GM19328 (cell line): ENCODE results near the gene KLF3.

ENCODE experiments used
- ATAC-seq: cut with Tn5 transposase; IDR thresholded peaks from one replicate; pipeline ENCODE4 v1.9.1; 2021; ENCODE audit warnings: mild to moderate bottlenecking, moderate library complexity; ENCODE audit not compliant: unreplicated experiment

The KLF3 gene

GRCh38 chr4:38694330-38694729, 30.3 kb downstream of the KLF3 start:
- no peak for ATAC-seq

DNA sequence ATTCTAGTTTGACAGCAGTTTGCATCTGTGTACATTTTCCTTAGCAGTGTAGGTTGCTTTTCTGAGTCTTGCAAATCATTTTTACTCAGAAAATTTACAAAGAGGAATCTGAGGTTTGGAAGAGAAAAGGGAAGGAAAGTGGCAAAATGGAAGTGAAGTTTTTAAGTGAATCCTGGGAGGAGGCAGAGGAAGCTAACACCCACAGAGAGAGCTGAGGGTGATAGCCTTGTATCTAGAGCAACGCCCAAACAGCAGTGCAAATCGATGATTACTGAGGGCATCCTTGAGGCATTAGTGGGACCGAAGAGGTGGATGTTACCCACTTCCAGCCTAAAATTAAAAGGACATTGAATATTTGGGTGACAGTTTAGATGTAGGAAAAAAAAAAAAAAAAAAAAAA, 31.8 kb downstream of the KLF3 start:
- ATAC-seq = no peak

DNA sequence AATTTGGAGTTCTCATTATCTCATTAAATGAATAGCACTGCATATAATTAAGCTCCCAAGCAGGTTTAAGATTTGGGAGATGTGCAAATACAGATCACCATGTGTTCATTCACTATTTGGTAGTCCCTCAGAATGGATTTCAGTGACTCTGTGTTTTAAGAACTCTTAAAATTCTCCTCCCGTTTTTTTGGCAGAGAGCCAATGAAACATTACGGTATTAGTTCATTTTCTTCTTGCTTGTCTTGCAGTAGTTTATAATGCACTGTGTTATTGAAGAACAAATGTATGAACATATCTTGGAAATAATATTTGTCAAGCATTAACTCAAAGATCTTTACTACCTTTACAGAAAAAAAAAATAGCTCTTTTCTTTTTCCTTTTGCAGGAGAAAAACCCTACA, 32.7 kb downstream of the KLF3 start:
- no peak for ATAC-seq

GRCh38 chr4:38698176-38698575, 34.2 kb downstream of the KLF3 start:
- ATAC-seq = no peak

DNA sequence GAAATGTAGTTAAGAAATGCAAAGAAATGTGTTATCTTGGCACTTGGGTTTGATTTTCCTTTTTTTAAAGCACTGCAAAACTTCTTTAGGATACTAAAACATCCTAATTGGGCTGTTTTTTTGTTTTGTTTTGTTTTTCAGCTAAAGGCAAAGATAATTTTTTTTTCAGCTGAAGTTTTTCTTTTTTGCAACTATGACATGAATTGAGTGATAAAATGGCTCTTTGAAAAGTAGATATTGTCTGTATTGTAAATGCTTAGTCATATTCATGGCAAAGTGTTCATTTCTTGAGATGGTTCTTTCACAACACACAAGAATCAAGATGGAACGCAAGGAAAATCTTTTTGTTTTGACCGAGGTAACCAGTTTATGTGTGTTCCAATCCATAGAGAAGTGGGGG, 35.1 kb downstream of the KLF3 start:
- ATAC-seq = no peak

GRCh38 chr4:38703635-38704034, 39.6 kb downstream of the KLF3 start:
- no peak for ATAC-seq

- ATAC-seq = no peak
These were observed 40.7 kb downstream of the KLF3 start for GRCh38 chr4:38704622-38705154.

DNA sequence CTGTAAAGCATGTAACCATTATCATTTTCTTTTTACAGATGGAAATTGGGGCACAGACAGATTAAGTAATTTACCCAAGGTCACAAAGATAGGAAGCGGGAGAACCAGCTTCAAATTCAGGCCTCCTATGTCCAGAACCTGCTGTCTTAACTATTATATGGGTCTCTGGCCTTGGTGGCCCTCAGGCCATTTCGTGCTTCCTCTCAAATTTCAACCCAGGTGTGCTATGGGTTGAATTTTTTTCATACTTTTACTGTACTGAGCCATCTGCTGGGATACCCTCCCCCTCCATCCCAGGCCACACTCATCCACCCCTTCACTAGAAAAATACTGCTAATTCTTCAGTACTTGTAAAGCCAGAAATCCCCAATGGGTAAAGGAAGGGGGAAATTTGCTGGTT, 42.3 kb downstream of the KLF3 start:
- no peak for ATAC-seq

GRCh38 chr4:38710053-38710452, 46.1 kb downstream of the KLF3 start:
- peak; percentile 47 for ATAC-seq

GRCh38 chr4:38711066-38711465, 47.1 kb downstream of the KLF3 start:
- ATAC-seq = no peak

DNA sequence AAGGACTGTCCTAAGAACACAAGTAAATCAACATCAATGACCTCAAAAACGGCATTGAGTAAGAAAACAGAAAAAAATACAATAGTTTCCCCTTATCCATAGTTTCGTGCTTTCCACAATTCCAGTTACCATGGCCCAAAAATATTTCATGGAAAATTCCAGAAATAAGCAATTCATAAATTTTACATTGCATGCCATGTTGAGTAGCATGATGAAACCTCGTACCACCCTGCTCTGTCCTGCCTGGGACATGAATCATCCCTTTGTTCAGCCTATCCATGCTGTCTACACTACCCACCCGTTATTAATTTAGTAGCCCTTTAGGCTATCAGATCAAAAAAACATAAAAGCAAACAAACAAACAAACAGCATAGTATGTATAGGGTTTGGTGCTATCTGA, 51.1 kb downstream of the KLF3 start:
- no peak for ATAC-seq

- ATAC-seq = no peak
These were observed 52.3 kb downstream of the KLF3 start for GRCh38 chr4:38716256-38716655.

DNA sequence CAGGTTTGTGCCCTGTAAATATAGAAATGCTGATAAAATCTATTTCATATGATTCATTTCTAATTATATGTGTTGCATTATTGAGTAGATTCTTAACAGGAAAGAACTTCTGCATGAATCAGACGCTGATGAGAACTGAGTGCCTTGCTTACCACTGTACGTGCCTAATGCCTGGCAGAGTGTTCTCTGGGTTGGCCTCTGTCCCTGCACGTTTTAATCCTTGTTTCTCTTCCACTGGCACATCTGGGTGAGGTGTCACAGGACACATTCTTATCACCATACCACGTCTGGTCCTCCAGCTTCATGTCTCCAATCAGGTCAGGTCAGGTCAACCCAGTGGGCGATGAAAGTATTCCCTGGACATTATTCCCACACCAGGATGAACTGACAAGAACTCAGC, 53.6 kb downstream of the KLF3 start:
- ATAC-seq = no peak

DNA sequence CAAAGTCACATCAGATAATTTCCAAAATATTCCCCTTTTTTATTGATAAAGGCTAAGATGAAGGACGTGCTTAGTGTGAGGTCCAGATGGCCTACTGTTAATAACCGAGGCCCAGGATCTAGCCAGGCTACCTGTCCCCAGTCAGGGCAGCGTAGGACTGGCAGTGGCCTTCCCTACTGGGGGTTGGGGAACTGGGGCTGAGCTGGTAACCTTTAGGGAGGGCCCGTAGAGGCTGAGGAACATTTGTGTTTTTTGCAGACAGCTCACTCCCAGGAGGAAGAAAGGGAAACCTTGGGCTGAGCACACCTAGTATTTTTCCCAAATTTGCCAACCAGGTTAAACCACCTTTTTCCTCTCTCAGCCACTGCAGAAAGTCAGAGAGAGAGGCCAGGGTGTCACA, 59.1 kb downstream of the KLF3 start:
- ATAC-seq = no peak

- no peak for ATAC-seq
These were observed 59.9 kb downstream of the KLF3 start for GRCh38 chr4:38723726-38724474.

DNA sequence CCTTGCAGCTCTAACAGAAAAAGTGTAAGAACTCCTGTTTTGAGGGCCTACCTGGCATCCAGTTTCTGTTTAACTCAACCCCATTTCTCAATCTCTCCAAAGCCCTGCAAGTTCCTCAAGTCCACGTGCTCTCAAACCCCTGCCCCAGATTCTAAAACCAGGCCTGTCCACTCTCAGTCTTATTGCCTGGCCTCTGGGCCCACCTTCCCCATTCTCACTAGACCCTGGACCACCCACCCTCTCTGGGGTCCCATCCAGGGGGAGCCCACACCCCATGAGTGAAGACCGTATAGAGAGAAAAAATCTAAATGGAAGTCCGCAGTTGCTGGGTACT, 60.4 kb downstream of the KLF3 start:
- no peak for ATAC-seq

- ATAC-seq = no peak
These were observed 64.7 kb downstream of the KLF3 start for GRCh38 chr4:38728631-38729141.

GRCh38 chr4:38730493-38730829, 66.5 kb downstream of the KLF3 start:
- no peak for ATAC-seq

GRCh38 chr4:38730830-38731646, 67.0 kb downstream of the KLF3 start:
- ATAC-seq = peak; percentile 80

- ATAC-seq = no peak
These were observed 69.7 kb downstream of the KLF3 start for GRCh38 chr4:38733663-38734062.

- ATAC-seq = no peak
These were observed 70.4 kb downstream of the KLF3 start for GRCh38 chr4:38734446-38734845.

GRCh38 chr4:38734911-38735310, 70.9 kb downstream of the KLF3 start:
- no peak for ATAC-seq
